ENCODE results near the gene KIRREL3.
A peak's percentile ranks its signal among the peaks of the same experiment; 100 is the strongest.

The KIRREL3 gene

DNA sequence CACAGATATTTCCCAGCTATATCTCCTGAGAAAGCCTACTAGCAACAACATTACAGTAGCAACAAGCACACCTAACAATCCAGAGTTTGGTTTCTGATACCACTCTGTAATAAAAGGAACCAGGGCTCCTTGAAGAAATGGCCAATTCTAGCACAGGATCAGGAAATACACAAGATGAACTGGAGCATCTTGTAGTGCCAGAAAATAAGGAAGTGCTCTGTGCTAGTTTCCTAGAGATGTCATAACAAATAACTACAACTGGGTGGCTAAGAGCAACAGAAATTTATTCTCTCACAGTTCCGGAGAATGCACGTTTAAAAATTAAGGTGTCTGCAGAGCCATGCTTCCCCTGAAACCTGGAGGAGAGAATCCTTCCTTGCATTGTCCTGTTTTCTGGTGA is 217.8 kb downstream of the KIRREL3 start:
- no peak for DNase-seq (ENCODE audit: low spot score)

DNA sequence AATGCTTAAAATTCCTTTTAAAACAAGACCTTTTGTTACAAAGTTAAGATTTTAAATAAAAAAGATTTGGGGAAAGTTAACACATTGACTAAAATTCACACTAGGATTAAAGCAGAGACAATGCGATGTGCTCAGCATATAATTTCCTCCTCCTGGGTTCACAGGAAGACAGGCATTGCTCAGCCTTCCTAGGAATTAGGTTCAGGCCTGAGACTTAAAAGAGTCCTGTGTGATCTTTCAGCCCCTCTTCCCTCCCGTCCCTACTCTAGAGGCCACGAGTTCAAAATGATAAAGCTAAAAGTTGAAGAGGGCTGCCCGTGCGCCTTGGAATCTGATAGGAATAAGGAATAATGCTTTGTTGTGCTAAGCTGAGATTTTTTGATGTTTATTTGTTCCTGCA is 218.6 kb downstream of the KIRREL3 start:
- DNase-seq (ENCODE audit: low spot score), result no peak

DNA sequence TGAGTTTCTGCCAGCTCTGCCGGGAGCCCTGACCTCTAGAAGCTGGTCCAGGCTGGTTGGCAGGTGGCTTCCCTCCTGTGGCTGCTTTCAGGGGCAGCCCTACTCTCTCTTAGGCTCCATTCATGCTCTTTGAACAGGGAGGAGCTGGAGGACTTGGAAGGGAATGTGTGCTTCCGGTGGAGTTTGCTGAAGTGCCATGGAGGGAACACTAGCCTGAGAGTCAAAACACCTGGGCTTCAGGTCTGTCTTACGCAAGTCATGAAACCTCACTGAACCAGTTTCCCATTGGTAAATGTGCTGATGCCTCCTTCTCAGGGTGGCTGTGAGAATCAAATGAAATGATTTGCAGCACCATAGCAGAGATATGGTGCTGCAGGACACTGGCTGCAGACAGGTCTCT is 224.5 kb downstream of the KIRREL3 start:
- no peak for DNase-seq (ENCODE audit: low spot score)

DNA sequence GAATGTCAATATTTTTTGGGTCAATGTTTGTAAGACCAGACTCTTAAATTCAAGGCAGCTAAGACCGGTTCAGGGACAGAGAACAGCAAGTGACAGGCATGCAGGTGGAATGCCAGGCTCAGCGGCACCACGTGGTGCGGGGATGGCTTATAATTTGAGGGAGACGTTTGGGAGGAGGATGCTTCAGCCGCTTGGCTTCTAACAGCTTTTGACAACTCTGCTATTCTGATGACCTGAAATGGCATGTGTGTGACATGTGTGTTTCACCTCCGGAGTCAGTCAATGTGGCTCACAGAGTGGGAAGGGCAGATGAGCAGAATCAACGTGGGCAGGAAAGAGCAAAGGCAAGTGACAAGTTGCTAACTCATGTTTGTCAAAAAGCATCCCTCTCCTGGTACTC is 228.3 kb downstream of the KIRREL3 start:
- DNase-seq (ENCODE audit: low spot score), result no peak

DNA sequence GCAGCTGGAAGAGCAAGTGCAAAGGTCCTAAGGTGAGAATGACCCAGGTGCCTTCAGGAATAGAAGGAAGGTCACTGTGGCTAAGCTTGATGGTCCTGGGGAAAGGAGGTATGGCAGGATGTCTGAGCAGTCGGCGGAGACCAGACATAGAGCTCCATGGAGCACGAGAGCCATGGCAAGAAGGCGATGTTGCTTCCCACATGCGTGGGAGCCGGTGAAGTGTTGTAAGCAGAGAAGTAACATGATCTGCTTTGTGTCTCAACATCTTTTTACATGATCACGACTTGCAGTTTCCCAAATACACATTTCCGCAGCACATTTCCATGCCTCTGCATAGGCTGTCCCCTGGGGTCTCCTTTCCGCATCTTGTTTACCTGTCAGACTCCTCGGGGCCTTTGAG is 231.9 kb downstream of the KIRREL3 start:
- no peak for DNase-seq (ENCODE audit: low spot score)

DNA sequence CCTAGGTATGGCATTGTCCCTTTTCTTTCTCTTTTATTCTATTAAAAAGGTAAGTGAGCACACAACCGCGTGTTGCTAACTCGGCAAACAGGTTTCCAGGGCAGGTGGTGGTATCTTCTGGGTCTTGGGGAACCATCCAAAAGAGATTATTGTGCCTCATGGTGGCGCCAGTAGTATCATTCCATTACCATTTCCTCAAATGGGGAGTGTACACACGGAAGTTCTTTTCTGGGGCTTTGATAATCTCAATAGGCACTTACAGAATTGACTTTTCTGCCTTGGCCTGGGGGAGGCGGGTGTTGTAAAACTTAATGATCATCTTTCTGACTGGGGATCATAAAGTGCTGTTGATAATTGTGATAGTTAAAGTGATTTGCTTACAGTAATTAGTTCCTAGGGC is 234.1 kb downstream of the KIRREL3 start:
- no peak for DNase-seq (ENCODE audit: low spot score)

DNA sequence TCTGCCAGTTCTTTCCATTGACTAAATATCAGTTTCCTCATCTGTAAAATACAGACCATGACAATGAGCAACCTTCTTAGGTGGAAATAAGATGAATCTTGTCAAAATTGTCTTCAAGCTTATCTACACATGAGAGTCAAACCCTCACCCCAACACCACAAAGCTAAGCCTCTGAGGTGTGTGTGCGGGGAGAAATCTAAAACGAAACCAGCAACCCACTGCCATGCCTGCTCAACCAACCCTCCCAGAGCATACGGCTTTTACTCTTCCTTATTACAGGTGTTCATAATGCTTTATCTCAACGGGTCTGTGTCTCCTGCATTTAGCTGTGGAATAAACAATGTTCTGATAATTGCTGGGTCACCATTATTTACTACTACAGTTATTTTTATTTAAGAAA is 235.4 kb downstream of the KIRREL3 start:
- DNase-seq (ENCODE audit: low spot score), result no peak

DNA sequence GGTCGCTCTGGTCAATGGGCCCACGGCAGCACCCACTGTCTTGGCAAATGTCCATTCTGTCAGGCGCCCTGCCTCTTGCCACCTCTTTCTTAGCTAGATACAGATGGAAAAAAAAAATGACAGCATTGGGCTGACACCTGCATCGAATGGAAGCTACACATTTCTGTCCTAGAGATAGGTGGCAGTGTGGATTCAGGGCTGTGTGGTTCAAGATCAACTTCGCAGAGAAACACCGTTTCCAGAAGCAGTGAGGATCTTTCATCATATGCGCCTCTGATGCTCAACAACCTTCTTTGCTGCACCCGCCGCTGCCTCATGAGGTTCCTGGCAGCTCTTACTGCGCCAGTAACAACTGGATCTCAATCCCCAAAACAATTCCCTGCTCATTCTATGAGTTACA is 236.3 kb downstream of the KIRREL3 start:
- DNase-seq (ENCODE audit: low spot score), result peak; percentile 23

DNA sequence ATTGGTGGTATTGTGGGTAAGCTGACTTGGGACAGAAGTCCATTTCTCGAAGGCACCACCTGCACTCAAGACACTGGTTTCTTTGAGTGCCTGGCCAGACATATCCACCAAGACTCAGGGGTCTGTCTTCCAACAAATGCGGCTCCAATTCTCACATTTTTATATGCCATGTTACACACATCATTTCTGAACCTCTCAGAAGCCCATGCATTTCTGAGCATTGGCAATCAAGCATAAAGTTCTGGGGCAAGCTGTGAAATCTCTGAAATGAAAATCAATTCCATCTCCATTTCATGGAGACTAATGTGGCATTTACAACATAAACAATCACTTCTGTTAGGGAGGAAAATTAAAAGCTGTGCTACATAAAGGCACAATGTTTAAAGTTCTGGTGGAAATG is 243.7 kb downstream of the KIRREL3 start:
- DNase-seq (ENCODE audit: low spot score), result no peak

DNA sequence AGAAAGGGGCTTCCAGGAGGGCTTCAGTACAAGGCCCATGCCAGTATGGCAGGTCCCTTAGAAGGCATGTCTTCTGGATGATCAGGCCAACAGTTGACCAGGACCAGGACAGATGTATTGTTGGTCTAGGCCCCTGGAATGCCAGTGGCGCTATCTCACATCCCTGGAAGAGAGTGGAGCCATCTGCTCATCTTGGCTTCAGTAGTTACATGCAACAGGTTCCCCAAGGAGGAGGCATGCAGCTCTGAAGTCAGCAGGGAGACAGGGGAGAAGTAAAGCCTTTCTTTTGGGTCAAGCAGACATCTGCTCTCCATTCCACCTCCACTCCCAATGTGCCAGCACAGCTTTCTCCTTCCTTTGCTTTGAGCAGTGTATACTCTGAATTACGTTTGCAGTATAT is 244.1 kb downstream of the KIRREL3 start:
- no peak for DNase-seq (ENCODE audit: low spot score)

DNA sequence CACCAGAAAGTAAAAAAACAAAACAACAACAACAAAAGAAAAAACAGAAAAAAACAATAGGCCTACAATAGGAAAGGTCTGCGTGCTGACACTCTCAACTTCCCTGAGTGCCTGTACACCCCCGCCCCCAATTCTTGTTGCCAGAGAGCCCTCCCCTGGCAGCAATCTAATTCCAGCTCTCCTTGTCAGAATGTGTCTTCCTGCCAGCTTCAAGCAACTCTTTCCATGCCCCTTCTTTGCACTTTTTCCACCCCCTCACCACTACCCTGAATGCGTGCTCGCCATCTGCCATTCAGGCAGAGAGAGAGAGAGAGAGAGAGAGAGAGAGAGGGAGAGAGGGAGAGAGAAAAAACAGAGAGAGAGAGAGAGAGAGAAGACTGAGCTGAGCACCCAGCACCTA is 245.0 kb downstream of the KIRREL3 start:
- DNase-seq (ENCODE audit: low spot score), result no peak

DNA sequence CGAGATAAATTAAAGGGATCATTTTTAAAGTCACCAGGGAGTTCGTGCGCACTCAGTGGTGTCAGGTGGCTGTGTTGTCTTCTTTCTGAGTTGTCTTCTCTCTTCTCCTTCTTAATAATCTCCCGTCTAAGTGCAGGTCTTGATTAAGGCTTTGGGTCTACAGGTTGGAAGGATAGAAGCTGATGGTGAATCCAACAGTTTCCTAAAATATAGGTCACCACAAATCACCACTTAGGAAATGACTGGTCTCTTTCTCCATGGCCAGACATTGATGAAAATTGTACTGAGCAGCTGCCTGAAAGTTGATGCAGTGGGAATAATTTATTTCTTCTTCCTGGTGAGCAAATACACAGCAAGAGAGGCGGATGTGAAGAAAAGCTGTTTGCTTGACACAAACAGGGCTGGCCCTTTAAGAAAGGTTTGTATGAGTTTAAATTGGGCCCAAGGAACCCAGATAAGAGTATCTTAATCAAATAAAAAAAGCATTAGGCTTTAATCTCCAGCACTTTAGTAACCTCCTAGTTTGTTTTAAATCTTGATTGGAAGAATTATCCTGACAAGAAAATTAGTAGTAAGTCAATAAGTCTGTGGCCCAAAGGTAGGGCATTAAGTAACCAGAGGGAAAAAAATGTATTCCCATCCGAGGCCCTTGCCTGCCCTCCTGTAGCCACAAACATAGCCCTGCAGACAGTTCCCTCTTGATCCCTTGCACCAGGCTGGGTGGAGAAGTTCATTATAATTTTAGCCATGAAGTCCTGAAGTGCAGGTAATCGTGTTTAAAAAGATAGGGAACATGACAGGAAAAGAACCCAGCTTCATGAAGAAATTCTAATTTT is 245.8 kb downstream of the KIRREL3 start:
- DNase-seq (ENCODE audit: low spot score), result no peak

DNA sequence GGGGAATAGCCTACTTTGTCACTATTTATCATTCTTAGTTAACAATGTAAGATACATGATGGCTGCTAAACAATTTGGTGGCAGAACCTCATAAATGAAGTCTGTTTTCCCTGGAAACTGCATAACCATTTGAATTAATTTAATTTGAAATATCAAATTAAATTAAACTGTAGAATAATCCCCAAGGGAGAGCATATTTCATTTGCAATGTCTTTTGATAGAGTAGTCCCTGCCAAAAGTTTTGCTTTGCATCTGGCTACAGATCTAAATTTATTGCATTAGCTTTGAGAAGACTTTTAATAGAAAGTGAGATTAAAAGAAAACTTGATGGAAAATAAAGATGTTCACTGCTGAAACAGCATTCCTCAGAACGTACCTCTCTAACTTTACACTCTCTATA is 246.6 kb downstream of the KIRREL3 start:
- DNase-seq (ENCODE audit: low spot score), result no peak

DNA sequence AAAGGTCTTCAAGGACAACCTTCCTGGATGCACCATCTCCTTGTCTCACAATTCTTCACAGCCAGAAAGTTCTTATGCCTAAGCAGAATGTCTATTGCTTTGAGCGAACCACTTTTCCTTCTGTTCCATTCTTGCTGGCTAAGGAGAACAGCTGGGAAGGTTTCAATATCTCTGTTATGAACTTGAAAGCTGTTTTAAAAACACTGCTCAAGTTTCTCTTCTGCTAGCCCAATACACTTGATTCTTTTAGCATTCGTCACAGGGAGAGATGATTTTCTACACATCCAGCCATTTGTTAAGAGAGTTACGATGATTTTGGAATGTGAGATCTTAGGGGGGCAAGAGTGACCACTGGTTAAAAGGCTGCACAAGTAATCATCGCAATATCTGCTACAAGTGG is 249.3 kb downstream of the KIRREL3 start:
- no peak for DNase-seq (ENCODE audit: low spot score)

DNA sequence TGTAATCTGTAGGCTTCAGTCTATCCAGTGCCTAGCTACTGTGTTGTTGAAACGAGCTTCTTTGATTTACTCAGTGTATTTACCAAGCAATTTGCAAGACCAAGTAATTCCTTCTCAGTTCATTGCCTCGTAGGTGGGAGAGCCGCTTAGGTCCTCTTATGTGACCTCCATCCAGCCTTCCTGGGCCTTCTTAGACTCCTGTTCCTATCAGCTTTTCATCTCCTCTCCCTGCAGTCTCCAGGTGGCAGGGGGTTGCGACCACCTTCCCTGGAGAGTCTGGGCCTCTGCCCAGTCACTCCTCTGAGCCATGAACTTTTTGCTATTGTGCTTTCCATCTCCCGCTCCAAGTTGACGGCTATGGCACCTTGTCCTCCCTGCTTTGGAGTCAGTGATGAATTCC is 251.8 kb downstream of the KIRREL3 start:
- DNase-seq (ENCODE audit: low spot score), result no peak

DNA sequence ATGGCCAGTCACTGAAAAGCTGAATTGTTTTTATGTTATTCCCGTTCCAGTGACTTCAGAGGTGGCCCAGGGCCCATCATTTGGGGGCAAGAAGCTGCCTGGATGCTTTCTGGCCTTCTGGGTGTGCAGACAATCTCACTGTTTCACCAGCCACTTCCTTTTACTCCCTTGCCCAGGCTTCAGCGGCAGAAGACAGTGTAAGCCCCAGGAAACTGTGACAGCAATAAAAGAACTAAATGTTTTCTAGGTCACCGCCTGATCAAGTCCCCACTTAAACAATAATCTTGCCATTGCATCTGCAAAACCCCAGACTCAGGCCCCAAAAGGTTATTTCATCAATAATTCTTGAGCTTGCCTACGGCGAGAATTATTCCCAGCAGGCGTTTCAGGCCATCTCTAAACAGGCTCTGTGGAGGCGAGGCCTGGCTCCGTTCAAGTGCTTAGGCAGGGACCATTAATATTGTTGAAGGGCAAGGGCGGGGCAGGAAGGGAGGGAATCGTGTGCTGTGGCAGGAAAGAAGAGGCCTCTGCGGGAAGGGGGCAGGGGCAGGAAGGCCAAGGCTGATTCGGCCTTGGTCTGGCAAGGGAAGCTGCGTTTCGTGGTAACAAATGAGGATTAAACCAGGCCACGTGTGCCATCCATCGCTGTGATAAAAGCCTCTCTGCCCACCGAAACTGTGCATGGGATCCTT is 252.3 kb downstream of the KIRREL3 start:
- DNase-seq (ENCODE audit: low spot score), result no peak

DNA sequence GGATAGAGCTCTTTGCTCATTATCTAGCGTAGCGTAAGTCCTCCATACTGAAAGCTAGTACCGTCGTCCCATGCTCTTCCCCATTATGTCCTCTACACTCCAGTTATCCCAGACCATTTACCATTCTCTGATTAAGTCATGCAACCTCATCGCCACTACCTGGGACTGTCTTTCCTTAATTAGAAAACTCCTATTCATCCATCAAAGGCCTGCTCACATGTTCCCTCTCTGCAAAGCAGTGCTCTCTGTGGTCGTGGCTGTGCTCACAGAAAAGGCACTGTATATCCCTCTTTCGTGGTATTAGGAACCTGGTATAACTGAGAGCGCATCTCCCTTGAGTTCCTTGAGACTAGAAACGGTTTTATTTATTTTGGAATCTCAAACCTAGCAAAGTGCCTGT is 253.3 kb downstream of the KIRREL3 start:
- no peak for DNase-seq (ENCODE audit: low spot score)

DNA sequence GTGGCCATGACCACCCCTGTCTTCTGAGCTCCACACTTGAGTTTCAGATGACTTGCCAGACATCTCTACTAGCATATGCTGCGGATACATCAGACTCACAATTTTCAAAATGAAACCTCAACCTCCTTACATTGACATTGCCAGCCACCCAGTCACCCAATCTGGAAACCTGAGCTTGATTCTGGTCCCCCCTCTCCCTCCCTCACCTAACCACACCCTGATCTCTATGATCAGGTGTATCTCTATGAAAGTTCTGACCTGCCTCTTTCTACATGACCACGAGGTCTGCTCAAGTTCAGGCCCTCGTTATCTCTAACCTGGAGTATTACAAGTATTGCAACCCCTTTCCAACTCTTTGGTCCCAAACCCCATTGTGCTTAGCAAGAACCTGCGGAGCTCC is 254.1 kb downstream of the KIRREL3 start:
- no peak for DNase-seq (ENCODE audit: low spot score)

DNA sequence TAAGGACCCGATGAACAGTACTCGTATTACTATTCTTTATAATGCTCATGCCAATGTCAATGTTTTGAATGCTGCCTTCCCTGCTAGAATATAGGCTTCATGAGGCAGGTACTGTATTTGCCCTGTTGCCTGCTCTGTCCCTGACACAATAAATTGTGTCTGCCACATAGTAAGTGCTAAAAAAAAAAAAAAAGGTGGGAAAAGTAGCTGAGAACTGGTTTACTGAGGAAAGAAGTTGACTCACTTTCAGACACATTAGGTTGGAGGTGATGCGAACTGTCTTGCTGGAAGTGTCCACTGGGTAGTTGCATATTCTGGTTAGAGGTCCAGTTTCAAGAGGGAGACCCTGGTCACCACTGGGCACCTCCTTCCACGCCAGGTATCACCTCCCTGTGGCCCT is 255.9 kb downstream of the KIRREL3 start:
- no peak for DNase-seq (ENCODE audit: low spot score)

DNA sequence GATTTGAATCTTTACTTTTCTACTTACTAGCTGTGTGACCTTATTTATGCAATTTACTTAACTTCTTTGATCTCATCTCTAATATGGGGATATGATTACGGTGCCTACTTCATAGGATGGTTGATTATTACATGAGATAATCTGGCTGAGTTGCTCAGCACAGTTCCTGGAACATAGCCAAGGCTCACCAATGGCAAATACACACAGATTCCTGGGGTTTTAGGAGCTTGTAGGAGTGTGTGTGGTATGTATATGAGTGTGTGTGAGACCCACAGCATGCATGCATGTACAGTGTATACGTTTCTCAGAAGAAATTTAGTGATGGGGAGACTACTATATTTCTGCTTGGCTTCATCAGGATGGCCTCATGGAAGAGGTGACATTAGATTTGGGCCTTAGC is 256.9 kb downstream of the KIRREL3 start:
- DNase-seq (ENCODE audit: low spot score), result no peak

DNA sequence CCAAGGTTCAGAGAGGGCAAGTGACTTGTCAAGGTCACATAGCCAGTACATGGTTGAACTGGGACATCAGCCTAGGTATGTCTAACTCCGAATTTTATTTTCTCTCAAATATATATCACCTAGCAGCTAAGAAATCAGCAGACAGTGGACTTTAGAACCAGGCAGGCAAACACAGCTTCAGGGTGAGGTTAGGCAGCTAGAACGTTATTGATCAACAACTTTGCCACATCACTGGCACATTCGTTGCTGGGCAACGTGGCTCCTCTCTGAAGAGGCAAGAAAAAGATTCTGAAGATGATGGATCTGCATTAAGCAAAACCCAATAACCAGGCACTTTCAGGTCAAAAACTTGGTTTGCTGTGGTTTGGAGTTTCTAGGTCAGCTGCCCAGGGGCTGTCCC is 258.0 kb downstream of the KIRREL3 start:
- DNase-seq (ENCODE audit: low spot score), result no peak

DNA sequence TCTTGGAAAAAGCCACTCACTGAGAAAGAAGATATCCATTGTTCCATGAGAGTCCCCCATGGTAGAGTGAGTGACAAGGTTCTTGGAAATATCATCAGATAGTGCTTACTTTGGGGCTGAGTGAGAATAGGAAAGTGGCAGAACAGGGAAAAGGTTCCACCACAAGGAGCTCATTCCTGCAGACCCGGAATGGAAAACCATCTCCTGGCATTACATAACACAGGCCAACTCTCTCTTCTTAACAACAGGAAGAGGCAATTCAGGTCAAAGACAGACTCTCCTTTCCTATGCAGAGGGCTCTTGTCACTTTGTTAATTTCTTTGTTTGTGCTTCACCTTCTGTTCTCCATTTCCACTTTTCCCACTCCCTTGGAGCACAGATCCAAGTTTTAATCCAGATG is 259.7 kb downstream of the KIRREL3 start:
- no peak for DNase-seq (ENCODE audit: low spot score)

DNA sequence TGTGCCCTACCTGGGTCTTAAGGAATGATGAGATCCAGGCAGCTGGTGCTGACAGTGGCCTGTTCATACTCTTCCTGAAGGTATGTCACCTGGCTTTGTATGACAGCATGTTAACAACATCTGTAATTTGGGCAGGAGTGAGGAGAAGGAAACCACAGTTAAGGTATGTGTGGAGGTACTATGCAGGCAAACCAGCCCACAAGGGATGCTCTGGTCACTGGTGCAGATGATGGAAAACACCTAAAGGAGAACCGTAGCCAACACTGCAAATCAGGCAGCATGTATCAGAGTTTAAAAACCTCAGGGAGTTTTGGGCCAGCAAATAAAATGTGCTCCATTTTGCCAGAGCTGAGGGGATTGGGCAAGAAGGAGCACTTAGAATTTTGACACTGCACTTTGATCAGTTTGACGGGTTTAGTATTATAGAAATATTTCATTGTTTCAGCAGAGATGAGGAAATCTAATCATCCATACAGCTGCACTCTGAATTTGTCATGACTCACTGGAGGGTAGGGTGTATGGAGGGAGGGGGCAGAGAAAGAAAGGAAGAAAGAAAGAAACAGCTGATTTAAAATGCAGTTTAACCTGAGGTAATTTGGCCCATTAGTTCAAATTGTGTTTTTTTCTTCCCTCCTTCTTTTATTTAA is 260.9 kb downstream of the KIRREL3 start:
- no peak for DNase-seq (ENCODE audit: low spot score)
